WTC11 (cell line): ENCODE measurements around the gene CENPB. TPM values are rescaled to one million over a fixed set of nuclear protein-coding genes. Genes with fewer than 3 reads are reported as not detected.

Experiments used
- ATAC-seq: fragments of 200-7000 bp; cut with Tn5 transposase; 2 replicates; pipeline ENCODE4 v1.10.0; 2021; ENCODE audit warnings: mild to moderate bottlenecking, moderate library complexity
- CTCF ChIA-PET: fragments of 300-600 bp; sonication (Branson Sonifier 250); formaldehyde crosslinking; loops from one replicate; lab custom pipeline; 2021; ENCODE audit warnings: antibody characterized with exemption; lab: Charles Lee
- POLR2A ChIA-PET: fragments of 350-600 bp; sonication (Branson Sonifier 250); formaldehyde crosslinking; loops from one replicate; lab custom pipeline; 2021; ENCODE audit warnings: antibody characterized with exemption; lab: Charles Lee
- DNase-seq: peaks from one replicate; pipeline ENCODE4 v3.0.0; 2021; ENCODE audit warnings: low spot score
- H3K27ac Mint-ChIP-seq: 2 replicates; pipeline ENCODE4 v1.8.0; 2021; ENCODE audit warnings: mixed read lengths
- H3K27me3 Mint-ChIP-seq: 2 replicates; pipeline ENCODE4 v1.8.0; 2021; ENCODE audit warnings: low read depth, mild to moderate bottlenecking, moderate library complexity, mixed read lengths
- H3K36me3 Mint-ChIP-seq: 2 replicates; pipeline ENCODE4 v1.8.0; 2021; ENCODE audit warnings: mixed read lengths
- H3K4me1 Mint-ChIP-seq: 2 replicates; pipeline ENCODE4 v1.8.0; 2022; ENCODE audit warnings: mixed read lengths
- H3K4me3 Mint-ChIP-seq: 2 replicates; pipeline ENCODE4 v1.8.0; 2021; ENCODE audit warnings: mild to moderate bottlenecking, moderate library complexity, mixed read lengths
- H3K9me3 Mint-ChIP-seq: 2 replicates; pipeline ENCODE4 v1.8.0; 2021; ENCODE audit warnings: mixed read lengths
- ATF3 ChIP-seq: sonication (generic); formaldehyde crosslinking; conservative IDR thresholded peaks from 2 replicates; pipeline ENCODE4 v1.8.1; 2022; ENCODE audit warnings: mild to moderate bottlenecking, missing genetic modification reagents
- CBFB ChIP-seq: sonication (generic); formaldehyde crosslinking; IDR thresholded peaks from 2 replicates; pipeline ENCODE4 v1.8.1; 2022; ENCODE audit warnings: mild to moderate bottlenecking, low read depth, missing genetic modification reagents
- CREB1 ChIP-seq: sonication (generic); formaldehyde crosslinking; IDR thresholded peaks from 2 replicates; pipeline ENCODE4 v1.8.0; 2023; ENCODE audit warnings: mild to moderate bottlenecking, missing genetic modification reagents
- E2F4 ChIP-seq: sonication (generic); formaldehyde crosslinking; IDR thresholded peaks from 2 replicates; pipeline ENCODE4 v1.8.1; 2022; ENCODE audit warnings: low read depth, mild to moderate bottlenecking, moderate library complexity, missing genetic modification reagents, borderline replicate concordance
- ELF4 ChIP-seq: sonication (generic); formaldehyde crosslinking; IDR thresholded peaks from 2 replicates; pipeline ENCODE4 v1.8.1; 2022; ENCODE audit warnings: low read depth, mild to moderate bottlenecking, moderate library complexity, missing genetic modification reagents
- EMX1 ChIP-seq: fragments of 250-450 bp; sonication (Bioruptor Pico); IDR thresholded peaks from 2 replicates; pipeline ENCODE4 v1.8.0; 2021; ENCODE audit warnings: mild to moderate bottlenecking
- GTF2I ChIP-seq: fragments of 250-450 bp; sonication (Bioruptor Pico); conservative IDR thresholded peaks from 2 replicates; pipeline ENCODE4 v1.4.0; 2021; ENCODE audit warnings: mild to moderate bottlenecking
- HMGXB4 ChIP-seq: sonication (generic); formaldehyde crosslinking; IDR thresholded peaks from 2 replicates; pipeline ENCODE4 v1.8.1; 2023; ENCODE audit warnings: mild to moderate bottlenecking, moderate library complexity, missing genetic modification reagents
- KAT7 ChIP-seq: sonication (generic); formaldehyde crosslinking; IDR thresholded peaks from 2 replicates; pipeline ENCODE4 v1.8.1; 2023; ENCODE audit warnings: missing genetic modification reagents, mild to moderate bottlenecking, borderline replicate concordance
- SMAD3 ChIP-seq: sonication (generic); formaldehyde crosslinking; IDR thresholded peaks from 2 replicates; pipeline ENCODE4 v1.8.0; 2022; ENCODE audit warnings: missing genetic modification reagents, mild to moderate bottlenecking, borderline replicate concordance
- SMAD4 ChIP-seq: sonication (generic); formaldehyde crosslinking; IDR thresholded peaks from 2 replicates; pipeline ENCODE4 v1.8.0; 2022; ENCODE audit warnings: mild to moderate bottlenecking, missing genetic modification reagents
- SOX15 ChIP-seq: fragments of 250-450 bp; sonication (Bioruptor Pico); IDR thresholded peaks from 2 replicates; pipeline ENCODE4 v1.9.0; 2021; ENCODE audit warnings: mild to moderate bottlenecking
- ZBTB21 ChIP-seq: sonication (generic); formaldehyde crosslinking; IDR thresholded peaks from 2 replicates; pipeline ENCODE4 v1.8.1; 2023; ENCODE audit warnings: mild to moderate bottlenecking, missing genetic modification reagents, borderline replicate concordance
- ZNF317 ChIP-seq: sonication (generic); formaldehyde crosslinking; IDR thresholded peaks from 2 replicates; pipeline ENCODE4 v1.8.1; 2023; ENCODE audit warnings: low read depth, mild to moderate bottlenecking, moderate library complexity, missing genetic modification reagents, borderline replicate concordance
- ZNF671 ChIP-seq: fragments of 250-450 bp; sonication (Bioruptor Pico); IDR thresholded peaks from 2 replicates; pipeline ENCODE4 v1.8.0; 2021; ENCODE audit warnings: mild to moderate bottlenecking
- total RNA-seq: library from RNA; stranded (reverse); gene quantifications from 3 replicates; pipeline ENCODE4 v1.2.3, GENCODE V29; 2021
- TF ChIP-seq, protein P1 (sequence below): sonication (generic); formaldehyde crosslinking; IDR thresholded peaks from 2 replicates; pipeline ENCODE4 v1.8.1; 2022; ENCODE audit warnings: low read depth, missing genetic modification reagents, borderline replicate concordance
- TF ChIP-seq, protein P2 (sequence below): fragments of 250-450 bp; sonication (Bioruptor Pico); IDR thresholded peaks from 2 replicates; pipeline ENCODE4 v1.8.0; 2021; ENCODE audit warnings: mild to moderate bottlenecking
- TF ChIP-seq, protein P3 (sequence below): sonication (generic); formaldehyde crosslinking; IDR thresholded peaks from 2 replicates; pipeline ENCODE4 v1.8.1; 2023; ENCODE audit warnings: mild to moderate bottlenecking, missing genetic modification reagents, borderline replicate concordance

The CENPB gene
- total RNA-seq, 1 experiment from 2014 or later: 58.7 TPM

DNA sequence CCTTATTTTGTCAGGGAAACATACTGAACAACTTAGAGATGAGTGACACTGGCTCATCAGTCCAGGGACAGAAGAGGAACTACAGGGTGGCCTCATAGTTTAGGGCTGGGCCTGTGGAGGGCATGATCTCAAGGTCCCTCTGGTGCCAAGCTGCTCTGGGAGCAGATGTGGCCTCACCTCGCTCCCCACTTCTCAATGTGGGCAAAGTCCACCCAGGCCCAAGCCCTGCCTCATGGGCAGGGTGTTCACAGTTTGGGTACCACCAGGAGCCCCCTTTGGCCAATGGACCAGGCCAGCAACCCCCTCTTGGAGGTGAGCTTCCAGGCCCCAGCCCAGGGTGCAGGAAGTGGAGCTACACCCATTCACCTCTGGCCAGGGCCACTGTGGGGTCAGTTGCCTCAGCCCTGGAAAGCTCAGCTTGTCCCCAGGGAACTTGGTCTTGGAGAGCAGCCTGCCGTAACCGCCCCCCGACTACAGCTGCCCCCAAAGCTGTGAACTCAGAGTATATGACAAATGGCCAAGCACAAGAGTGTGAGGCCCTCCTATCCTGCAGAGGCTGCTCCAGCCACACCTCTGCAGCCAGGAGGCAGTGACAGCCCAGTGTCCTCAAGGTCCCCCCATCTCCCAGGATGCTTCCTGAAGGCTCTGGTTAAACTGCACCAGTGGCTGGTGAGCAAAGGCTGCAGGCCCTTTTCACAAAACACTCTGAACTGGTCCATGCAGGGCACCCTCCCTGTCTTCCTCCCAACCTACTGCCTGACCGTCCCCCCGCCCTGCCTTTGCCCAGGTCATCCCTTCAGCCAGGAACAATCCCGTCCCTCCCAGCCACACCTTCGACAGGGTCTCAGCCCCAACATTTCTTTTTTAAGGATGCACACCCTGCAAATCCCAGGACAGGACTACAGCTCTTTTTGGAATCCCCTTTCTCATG lies 22.6 kb downstream of the CENPB start:
- TF ChIP-seq, protein P1, sequence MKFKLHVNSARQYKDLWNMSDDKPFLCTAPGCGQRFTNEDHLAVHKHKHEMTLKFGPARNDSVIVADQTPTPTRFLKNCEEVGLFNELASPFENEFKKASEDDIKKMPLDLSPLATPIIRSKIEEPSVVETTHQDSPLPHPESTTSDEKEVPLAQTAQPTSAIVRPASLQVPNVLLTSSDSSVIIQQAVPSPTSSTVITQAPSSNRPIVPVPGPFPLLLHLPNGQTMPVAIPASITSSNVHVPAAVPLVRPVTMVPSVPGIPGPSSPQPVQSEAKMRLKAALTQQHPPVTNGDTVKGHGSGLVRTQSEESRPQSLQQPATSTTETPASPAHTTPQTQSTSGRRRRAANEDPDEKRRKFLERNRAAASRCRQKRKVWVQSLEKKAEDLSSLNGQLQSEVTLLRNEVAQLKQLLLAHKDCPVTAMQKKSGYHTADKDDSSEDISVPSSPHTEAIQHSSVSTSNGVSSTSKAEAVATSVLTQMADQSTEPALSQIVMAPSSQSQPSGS (CRISPR knock-in tag): no peak
- Mint-ChIP-seq H3K4me3 (no peak overlapping the region), H3K27ac (no peak overlapping the region), H3K27me3 (no peaks in the 10 kb centered on the region), H3K9me3 (no peaks in the 10 kb centered on the region), H3K4me1 (peaks cover 18% of the 10 kb centered on the region), H3K36me3 (peaks cover 3% of the 10 kb centered on the region)
- no peak for DNase-seq
- ChIA-PET CTCF (interaction anchor here (8.1 kb wide), 1 partner anchor 12 kb away, joined by 195 read pairs; no protein-coding TSS in a partner anchor), POLR2A (no interaction called here)
- no peak for ATAC-seq

GRCh38 chr20:3760655-3761348 lies 25.7 kb downstream of the CENPB start:
- ChIA-PET POLR2A (interaction anchor here (0.6 kb wide), 1 partner anchor 439 kb away, joined by 3 read pairs; no protein-coding TSS in a partner anchor), CTCF (interaction anchor here (0.6 to 3.5 kb wide), 6 partner anchors 8 to 20 kb away, joined by 3 to 23 read pairs (median 4); partner anchors contain the start of gene SPEF1)
- no peak for DNase-seq
- Mint-ChIP-seq H3K36me3 (peaks cover 19% of the 10 kb centered on the region), H3K9me3 (no peaks in the 10 kb centered on the region), H3K27ac (peak overlapping the region; percentile 57; the same call in 1 of the 2 replicates), H3K27me3 (no peaks in the 10 kb centered on the region), H3K4me1 (peaks cover 2% of the 10 kb centered on the region; the same call in 1 of the 2 replicates), H3K4me3 (no peak overlapping the region)
- ATAC-seq: no peak
- TF ChIP-seq ZNF317 (no peak), HMGXB4 (CRISPR knock-in tag) (no peak), SMAD3 (CRISPR knock-in tag) (no peak), ZBTB21 (no peak)

GRCh38 chr20:3759884-3760283 lies 26.7 kb downstream of the CENPB start:
- peaks cover 2% of the 10 kb centered on the region; the same call in 1 of the 2 replicates for H3K4me1 Mint-ChIP-seq
- H3K9me3 Mint-ChIP-seq: no peaks in the 10 kb centered on the region
- H3K27me3 Mint-ChIP-seq: no peaks in the 10 kb centered on the region
- DNase-seq (no peak), ATAC-seq (no peak)
- H3K36me3 Mint-ChIP-seq: peaks cover 19% of the 10 kb centered on the region
- H3K4me3 Mint-ChIP-seq: no peak overlapping the region
- CTCF ChIA-PET: interaction anchor here (0.6 to 3.5 kb wide), 5 partner anchors 9 to 61 kb away, joined by 3 to 23 read pairs (median 3); partner anchors contain the start of genes AP5S1 and SPEF1
- POLR2A ChIA-PET: no interaction called here
- peak overlapping the region; percentile 4; the same call in 1 of the 2 replicates for H3K27ac Mint-ChIP-seq
- TF ChIP-seq ELF4 (CRISPR knock-in tag): no peak
- TF ChIP-seq SOX15 (CRISPR knock-in tag): no peak
- no peak for TF ChIP-seq EMX1 (CRISPR knock-in tag)
- no peak for TF ChIP-seq CBFB (CRISPR knock-in tag)
- no peak for TF ChIP-seq GTF2I
- TF ChIP-seq CREB1 (CRISPR knock-in tag): no peak
- TF ChIP-seq ATF3 (CRISPR knock-in tag): no peak
- TF ChIP-seq, protein P2, sequence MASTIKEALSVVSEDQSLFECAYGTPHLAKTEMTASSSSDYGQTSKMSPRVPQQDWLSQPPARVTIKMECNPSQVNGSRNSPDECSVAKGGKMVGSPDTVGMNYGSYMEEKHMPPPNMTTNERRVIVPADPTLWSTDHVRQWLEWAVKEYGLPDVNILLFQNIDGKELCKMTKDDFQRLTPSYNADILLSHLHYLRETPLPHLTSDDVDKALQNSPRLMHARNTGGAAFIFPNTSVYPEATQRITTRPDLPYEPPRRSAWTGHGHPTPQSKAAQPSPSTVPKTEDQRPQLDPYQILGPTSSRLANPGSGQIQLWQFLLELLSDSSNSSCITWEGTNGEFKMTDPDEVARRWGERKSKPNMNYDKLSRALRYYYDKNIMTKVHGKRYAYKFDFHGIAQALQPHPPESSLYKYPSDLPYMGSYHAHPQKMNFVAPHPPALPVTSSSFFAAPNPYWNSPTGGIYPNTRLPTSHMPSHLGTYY (CRISPR knock-in tag): no peak
- no peak for TF ChIP-seq SMAD3 (CRISPR knock-in tag)
- TF ChIP-seq ZNF671 (CRISPR knock-in tag): no peak
- TF ChIP-seq SMAD4 (CRISPR knock-in tag): no peak
- TF ChIP-seq KAT7 (CRISPR knock-in tag): no peak
- no peak for TF ChIP-seq E2F4 (CRISPR knock-in tag)
- TF ChIP-seq, protein P3, sequence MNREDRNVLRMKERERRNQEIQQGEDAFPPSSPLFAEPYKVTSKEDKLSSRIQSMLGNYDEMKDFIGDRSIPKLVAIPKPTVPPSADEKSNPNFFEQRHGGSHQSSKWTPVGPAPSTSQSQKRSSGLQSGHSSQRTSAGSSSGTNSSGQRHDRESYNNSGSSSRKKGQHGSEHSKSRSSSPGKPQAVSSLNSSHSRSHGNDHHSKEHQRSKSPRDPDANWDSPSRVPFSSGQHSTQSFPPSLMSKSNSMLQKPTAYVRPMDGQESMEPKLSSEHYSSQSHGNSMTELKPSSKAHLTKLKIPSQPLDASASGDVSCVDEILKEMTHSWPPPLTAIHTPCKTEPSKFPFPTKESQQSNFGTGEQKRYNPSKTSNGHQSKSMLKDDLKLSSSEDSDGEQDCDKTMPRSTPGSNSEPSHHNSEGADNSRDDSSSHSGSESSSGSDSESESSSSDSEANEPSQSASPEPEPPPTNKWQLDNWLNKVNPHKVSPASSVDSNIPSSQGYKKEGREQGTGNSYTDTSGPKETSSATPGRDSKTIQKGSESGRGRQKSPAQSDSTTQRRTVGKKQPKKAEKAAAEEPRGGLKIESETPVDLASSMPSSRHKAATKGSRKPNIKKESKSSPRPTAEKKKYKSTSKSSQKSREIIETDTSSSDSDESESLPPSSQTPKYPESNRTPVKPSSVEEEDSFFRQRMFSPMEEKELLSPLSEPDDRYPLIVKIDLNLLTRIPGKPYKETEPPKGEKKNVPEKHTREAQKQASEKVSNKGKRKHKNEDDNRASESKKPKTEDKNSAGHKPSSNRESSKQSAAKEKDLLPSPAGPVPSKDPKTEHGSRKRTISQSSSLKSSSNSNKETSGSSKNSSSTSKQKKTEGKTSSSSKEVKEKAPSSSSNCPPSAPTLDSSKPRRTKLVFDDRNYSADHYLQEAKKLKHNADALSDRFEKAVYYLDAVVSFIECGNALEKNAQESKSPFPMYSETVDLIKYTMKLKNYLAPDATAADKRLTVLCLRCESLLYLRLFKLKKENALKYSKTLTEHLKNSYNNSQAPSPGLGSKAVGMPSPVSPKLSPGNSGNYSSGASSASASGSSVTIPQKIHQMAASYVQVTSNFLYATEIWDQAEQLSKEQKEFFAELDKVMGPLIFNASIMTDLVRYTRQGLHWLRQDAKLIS (CRISPR knock-in tag): no peak
